ENCODE results near the gene CCDC18. TPM values are rescaled to one million over a fixed set of nuclear protein-coding genes. Genes with fewer than 3 reads are reported as not detected.

The CCDC18 gene
- polyA plus RNA-seq, 3 donors: 1.1 to 4.4 (median 2.7) TPM

Other genes with a start within 250 kb of the CCDC18 start
- gene DIPK1A, start 219.3 kb upstream of the CCDC18 start, polyA plus RNA-seq: 10 to 100 TPM in 1 of 3 donors, 1 to 10 TPM in 2; 2.7 to 14.2 (median 9.3) TPM
- gene MTF2, start 101.4 kb upstream of the CCDC18 start, polyA plus RNA-seq: 1 to 10 TPM; 3.1 to 9.4 (median 5.5) TPM
- 10 to 100 TPM; 14.7 to 46.4 (median 15.9) TPM for gene TMED5, start 311 bp upstream of the CCDC18 start, polyA plus RNA-seq
- gene DR1, start 165.2 kb downstream of the CCDC18 start, polyA plus RNA-seq: 10 to 100 TPM in 2 of 3 donors, 1 to 10 TPM in 1; 6.9 to 22.5 (median 17.1) TPM